Measurements from ENCODE around the gene ASGR2. TPM values are rescaled to one million over a fixed set of nuclear protein-coding genes. Genes with fewer than 3 reads are reported as not detected.

The ASGR2 gene
- total RNA-seq, 4 donors from 2014 or later = 0.32 to 1.5 (median 0.42) TPM; not detected in 1

DNA sequence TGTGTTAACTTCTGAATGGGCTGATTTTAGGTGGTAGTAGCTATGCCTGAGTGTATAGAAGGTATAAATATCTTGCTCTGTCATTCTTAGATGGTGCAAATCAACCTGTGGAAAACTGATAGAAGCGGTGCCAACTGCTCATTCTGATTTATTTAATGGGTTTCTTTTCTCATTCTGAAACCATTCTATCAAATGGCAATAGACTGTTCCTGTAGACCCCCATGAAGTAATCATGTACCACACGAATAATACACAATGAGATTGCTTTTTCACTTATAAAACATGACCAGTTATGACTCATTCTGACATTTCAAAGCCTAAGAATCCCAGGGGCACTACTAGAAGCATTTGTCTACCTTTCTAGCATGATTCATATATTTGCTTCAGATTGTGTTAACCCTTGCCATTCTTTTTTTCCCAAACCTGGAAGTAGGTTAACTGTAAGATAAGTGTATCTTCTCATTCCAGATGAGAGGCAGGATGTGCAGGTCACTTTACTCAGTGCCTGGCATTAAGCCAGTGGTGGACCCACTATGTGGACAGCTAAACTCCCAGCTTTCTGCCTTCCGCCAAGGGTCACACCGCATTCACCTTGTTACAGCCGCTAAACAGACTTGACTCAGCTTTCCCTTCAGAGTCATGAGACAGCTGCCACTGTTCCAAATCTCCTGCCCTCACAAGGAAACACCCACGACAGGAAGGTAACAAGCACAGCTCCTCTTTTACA, 54.3 kb downstream of the ASGR2 start:
- 65% methylated on average over 6 of the region's 6 CpGs for WGBS

DNA sequence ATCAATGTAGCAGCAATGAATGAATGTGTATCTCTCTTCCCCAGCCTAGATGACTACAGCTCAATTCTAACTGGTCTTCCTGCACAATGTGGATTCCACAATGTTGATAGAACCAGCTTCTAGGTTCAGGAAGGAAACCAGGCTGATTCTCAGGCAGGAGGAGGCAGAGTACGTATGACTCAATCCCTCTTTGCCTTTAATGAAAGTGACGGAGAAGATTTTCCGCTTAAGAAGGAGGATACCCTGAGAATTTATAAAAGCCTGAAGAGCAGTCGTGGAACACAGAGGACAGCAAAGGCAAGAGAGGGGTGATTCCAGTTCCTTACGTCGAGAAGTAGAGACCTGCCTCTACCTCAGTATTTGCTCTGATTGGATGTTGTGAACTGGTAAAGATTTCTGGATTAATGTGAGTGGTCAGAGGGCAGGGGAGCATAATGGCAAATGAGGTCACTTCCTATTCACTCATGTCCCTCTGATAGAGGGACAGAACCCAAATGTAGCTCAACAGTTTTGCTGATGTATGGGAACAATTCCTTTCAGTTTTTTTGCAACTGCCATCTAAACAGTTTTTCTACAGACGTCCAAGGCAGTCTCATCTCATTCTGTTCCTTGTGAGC, 55.7 kb downstream of the ASGR2 start:
- H3K36me3 ChIP-seq = no peaks in the 10 kb centered on the region

More for the DNA sequence above, 54.3 kb downstream of the ASGR2 start:
- H3K4me1 ChIP-seq = no peaks in the 10 kb centered on the region
- TF ChIP-seq POLR2A (IDR thresholded peaks at IDR 0.05; ENCODE audit: low read depth) (no peak), EP300 (IDR thresholded peaks at IDR 0.05) (no peak), POLR2AphosphoS5 (IDR thresholded peaks at IDR 0.05) (no peak)
- TF ChIP-seq, protein P1, sequence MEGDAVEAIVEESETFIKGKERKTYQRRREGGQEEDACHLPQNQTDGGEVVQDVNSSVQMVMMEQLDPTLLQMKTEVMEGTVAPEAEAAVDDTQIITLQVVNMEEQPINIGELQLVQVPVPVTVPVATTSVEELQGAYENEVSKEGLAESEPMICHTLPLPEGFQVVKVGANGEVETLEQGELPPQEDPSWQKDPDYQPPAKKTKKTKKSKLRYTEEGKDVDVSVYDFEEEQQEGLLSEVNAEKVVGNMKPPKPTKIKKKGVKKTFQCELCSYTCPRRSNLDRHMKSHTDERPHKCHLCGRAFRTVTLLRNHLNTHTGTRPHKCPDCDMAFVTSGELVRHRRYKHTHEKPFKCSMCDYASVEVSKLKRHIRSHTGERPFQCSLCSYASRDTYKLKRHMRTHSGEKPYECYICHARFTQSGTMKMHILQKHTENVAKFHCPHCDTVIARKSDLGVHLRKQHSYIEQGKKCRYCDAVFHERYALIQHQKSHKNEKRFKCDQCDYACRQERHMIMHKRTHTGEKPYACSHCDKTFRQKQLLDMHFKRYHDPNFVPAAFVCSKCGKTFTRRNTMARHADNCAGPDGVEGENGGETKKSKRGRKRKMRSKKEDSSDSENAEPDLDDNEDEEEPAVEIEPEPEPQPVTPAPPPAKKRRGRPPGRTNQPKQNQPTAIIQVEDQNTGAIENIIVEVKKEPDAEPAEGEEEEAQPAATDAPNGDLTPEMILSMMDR (IDR thresholded peaks at IDR 0.05) = no peak
- H3K9me3 ChIP-seq = no peaks in the 10 kb centered on the region
- no peak overlapping the region for H3K4me3 ChIP-seq
- H3K27me3 ChIP-seq = peaks cover 0 to 20% (median 0%) of the 10 kb centered on the region in 4 donors
- H3K27ac ChIP-seq (replicated peaks in 1 of 4) = no peak overlapping the region
- intact Hi-C loops (cut with DNase I) = no loop called here
- no peaks in the 10 kb centered on the region for H3K36me3 ChIP-seq
- DNase-seq (ENCODE audit: extremely low spot score) = no peak

GRCh38 chr17:7056386-7056785, 58.2 kb downstream of the ASGR2 start:
- Histone ChIP-seq H3K27me3 (peaks cover 0 to 10% (median 0%) of the 10 kb centered on the region in 4 donors), H3K27ac (replicated peaks in 1 of 4) (no peak overlapping the region), H3K36me3 (no peaks in the 10 kb centered on the region), H3K4me3 (no peak overlapping the region), H3K4me1 (peaks cover 0 to 4% (median 0%) of the 10 kb centered on the region in 4 donors), H3K9me3 (no peaks in the 10 kb centered on the region)
- WGBS = 90% methylated on average over 4 of the region's 4 CpGs
- intact Hi-C loops (cut with DNase I) = no loop called here
- no peak for DNase-seq (ENCODE audit: extremely low spot score)
- no peak for TF ChIP-seq POLR2AphosphoS5 (IDR thresholded peaks at IDR 0.05)
- TF ChIP-seq EP300 (IDR thresholded peaks at IDR 0.05) = no peak
- TF ChIP-seq POLR2A (IDR thresholded peaks at IDR 0.05; ENCODE audit: low read depth) = no peak
- TF ChIP-seq, protein P1 (IDR thresholded peaks at IDR 0.05) = no peak

More for the DNA sequence above, 55.7 kb downstream of the ASGR2 start:
- intact Hi-C loops (cut with DNase I) = no loop called here
- no peaks in the 10 kb centered on the region for H3K9me3 ChIP-seq
- no peak for DNase-seq (ENCODE audit: extremely low spot score)
- no peak for TF ChIP-seq POLR2AphosphoS5 (IDR thresholded peaks at IDR 0.05)
- TF ChIP-seq EP300 (IDR thresholded peaks at IDR 0.05) = no peak
- TF ChIP-seq, protein P1 (IDR thresholded peaks at IDR 0.05) = no peak
- TF ChIP-seq POLR2A (IDR thresholded peaks at IDR 0.05; ENCODE audit: low read depth) = no peak
- no peak overlapping the region for H3K27ac ChIP-seq (replicated peaks in 1 of 4)
- H3K4me3 ChIP-seq = no peak overlapping the region
- H3K4me1 ChIP-seq = no peaks in the 10 kb centered on the region
- WGBS = 54% methylated on average over 7 of the region's 7 CpGs
- H3K27me3 ChIP-seq = peaks cover 0 to 20% (median 0%) of the 10 kb centered on the region in 4 donors

Small RNAs within 50 kb of the gene (small RNA-seq; reads per million reads assigned to genes)
- gene AC120057.1 = 0 reads per million in 3 donors

Other genes with a start within 250 kb of the ASGR2 start
- under 1 TPM in 1 of 4 donors, not detected in 3; 0.17 TPM for gene ALOX12, start 118.8 kb downstream of the ASGR2 start, total RNA-seq
- gene RNASEK, start 102.2 kb downstream of the ASGR2 start, total RNA-seq = 100 to 1,000 TPM in 3 of 4 donors, 10 to 100 TPM in 1; 84.7 to 204 (median 172) TPM
- gene BCL6B, start 91.8 kb downstream of the ASGR2 start, total RNA-seq = 1 to 10 TPM in 3 of 4 donors, under 1 TPM in 1; 0.83 to 5.0 (median 3.2) TPM
- 1 to 10 TPM in 1 of 4 donors, under 1 TPM in 3; 0.19 to 1.2 (median 0.65) TPM for gene SLC16A13, start 78.8 kb downstream of the ASGR2 start, total RNA-seq
- gene SLC16A11, start 70.7 kb downstream of the ASGR2 start, total RNA-seq = under 1 TPM in 3 of 4 donors, not detected in 1; 0.17 to 0.99 (median 0.26) TPM
- gene CLEC10A, start 34.6 kb downstream of the ASGR2 start, total RNA-seq = 10 to 100 TPM in 3 of 4 donors, 1 to 10 TPM in 1; 3.0 to 14.0 (median 13.1) TPM
- 1 to 10 TPM in 1 of 4 donors, under 1 TPM in 1, not detected in 2; 0.52 to 2.5 TPM for gene ASGR1, start 64.5 kb upstream of the ASGR2 start, total RNA-seq
- 10 to 100 TPM; 12.3 to 21.4 (median 16.5) TPM for gene DLG4, start 105.0 kb upstream of the ASGR2 start, total RNA-seq
- gene ACADVL, start 105.1 kb upstream of the ASGR2 start, total RNA-seq = 100 to 1,000 TPM; 250 to 662 (median 544) TPM
- 10 to 100 TPM; 34.5 to 55.5 (median 43.7) TPM for gene DVL2, start 119.7 kb upstream of the ASGR2 start, total RNA-seq
- gene PHF23, start 124.6 kb upstream of the ASGR2 start, total RNA-seq = 10 to 100 TPM; 21.6 to 38.1 (median 24.8) TPM
- 100 to 1,000 TPM; 360 to 524 (median 408) TPM for gene GABARAP, start 127.6 kb upstream of the ASGR2 start, total RNA-seq
- gene CTDNEP1, start 136.9 kb upstream of the ASGR2 start, total RNA-seq = 10 to 100 TPM; 41.5 to 66.5 (median 46.6) TPM
- 10 to 100 TPM; 24.9 to 33.3 (median 27.8) TPM for gene ELP5, start 137.4 kb upstream of the ASGR2 start, total RNA-seq
- gene CLDN7, start 147.7 kb upstream of the ASGR2 start, total RNA-seq = 1 to 10 TPM; 1.7 to 3.4 (median 2.1) TPM
- gene SLC2A4, start 166.9 kb upstream of the ASGR2 start, total RNA-seq = 100 to 1,000 TPM; 144 to 197 (median 157) TPM
- gene YBX2, start 179.8 kb upstream of the ASGR2 start, total RNA-seq = 1 to 10 TPM; 3.6 to 8.7 (median 4.4) TPM
- gene EIF5A, start 192.8 kb upstream of the ASGR2 start, total RNA-seq = 100 to 1,000 TPM; 145 to 214 (median 204) TPM
- 100 to 1,000 TPM in 1 of 4 donors, 10 to 100 TPM in 3; 89.6 to 112 (median 90.2) TPM for gene GPS2, start 200.5 kb upstream of the ASGR2 start, total RNA-seq
- gene NEURL4, start 214.5 kb upstream of the ASGR2 start, total RNA-seq = 10 to 100 TPM; 13.9 to 27.0 (median 20.6) TPM
- 10 to 100 TPM in 1 of 4 donors, 1 to 10 TPM in 3; 2.1 to 11.4 (median 4.6) TPM for gene ACAP1, start 221.7 kb upstream of the ASGR2 start, total RNA-seq
- 10 to 100 TPM in 2 of 4 donors, 1 to 10 TPM in 2; 9.1 to 18.2 (median 13.3) TPM for gene KCTD11, start 237.3 kb upstream of the ASGR2 start, total RNA-seq
- under 1 TPM in 1 of 4 donors, not detected in 3; 0.42 TPM for gene TMEM95, start 240.3 kb upstream of the ASGR2 start, total RNA-seq

Data from esophagus muscularis mucosa (tissue), 4 donors.